ENCODE results near the gene CIZ1.

The CIZ1 gene

GRCh38 chr9:128161215-128161902 lies 30.0 kb downstream of the CIZ1 start:
- DNase-seq, result no peak

- peak; percentile 70 for DNase-seq
Measured at GRCh38 chr9:128160603-128160987, 30.8 kb downstream of the CIZ1 start.

- peak; percentile 91 for DNase-seq
Measured at GRCh38 chr9:128159784-128160602, 31.4 kb downstream of the CIZ1 start, which contains the start of gene BBLN. Gene BBLN, plus strand, starts transcription at chr9:128160265. Its CDS starts 143 bp downstream, at chr9:128160408.

GRCh38 chr9:128159522-128159783 lies 31.9 kb downstream of the CIZ1 start:
- DNase-seq, result peak; percentile 26

- no peak for DNase-seq
Measured at GRCh38 chr9:128155736-128156500, 35.5 kb downstream of the CIZ1 start.

GRCh38 chr9:128153947-128154695 lies 37.3 kb downstream of the CIZ1 start:
- DNase-seq, result no peak

GRCh38 chr9:128153060-128153946 lies 38.1 kb downstream of the CIZ1 start:
- no peak for DNase-seq

- DNase-seq, result no peak
Measured at GRCh38 chr9:128152133-128153059, 39.0 kb downstream of the CIZ1 start.

GRCh38 chr9:128151309-128152132 lies 39.9 kb downstream of the CIZ1 start:
- no peak for DNase-seq

GRCh38 chr9:128150594-128151308 lies 40.6 kb downstream of the CIZ1 start:
- DNase-seq, result no peak

GRCh38 chr9:128149951-128150593 lies 41.3 kb downstream of the CIZ1 start:
- DNase-seq, result no peak

GRCh38 chr9:128149001-128149701 lies 42.2 kb downstream of the CIZ1 start, which contains the start of gene LCN2:
Gene LCN2, plus strand, starts transcription at chr9:128149453. Its CDS starts 73 bp downstream, at chr9:128149526.
- no peak for DNase-seq

- DNase-seq, result no peak
Measured at GRCh38 chr9:128148509-128149000, 42.8 kb downstream of the CIZ1 start.

GRCh38 chr9:128146591-128147120 lies 44.7 kb downstream of the CIZ1 start:
- DNase-seq, result no peak

GRCh38 chr9:128145951-128146351 lies 45.4 kb downstream of the CIZ1 start:
- DNase-seq, result no peak

GRCh38 chr9:128145536-128145935 lies 45.8 kb downstream of the CIZ1 start:
- no peak for DNase-seq
